ENCODE data around the gene LIN54.

Gene LIN54

GRCh38 chr4:82934441-82934840, 76.2 kb downstream of the LIN54 start:
- TF ChIP-seq TCF12 (IDR thresholded peaks at IDR 0.05; ENCODE audit: low read depth) = no peak
- TF ChIP-seq FOXM1 (IDR thresholded peaks at IDR 0.05; ENCODE audit: borderline replicate concordance, low read depth) = no peak
- no peak for TF ChIP-seq NFIC (IDR thresholded peaks at IDR 0.05)
- no peak for TF ChIP-seq REST (IDR thresholded peaks at IDR 0.05; ENCODE audit: low read depth)
- no peak for TF ChIP-seq RAD21 (IDR thresholded peaks at IDR 0.05; ENCODE audit: low read depth)
- TF ChIP-seq YY1 (IDR thresholded peaks at IDR 0.05; ENCODE audit: low read depth) = no peak
- TF ChIP-seq TAF1 (IDR thresholded peaks at IDR 0.05; ENCODE audit: low read depth) = no peak
- no peak for TF ChIP-seq CREB1 (IDR thresholded peaks at IDR 0.05; ENCODE audit: low read depth)
- TF ChIP-seq CEBPB (IDR thresholded peaks at IDR 0.05) = no peak
- TF ChIP-seq USF1 (IDR thresholded peaks at IDR 0.05) = no peak
- no peak for TF ChIP-seq ZBTB7A (IDR thresholded peaks at IDR 0.05; ENCODE audit: low read depth)

GRCh38 chr4:82930848-82931755, 79.5 kb downstream of the LIN54 start:
- no peak for TF ChIP-seq EGR1 (IDR thresholded peaks at IDR 0.05)
- TF ChIP-seq TCF12 (IDR thresholded peaks at IDR 0.05; ENCODE audit: low read depth) = no peak
- no peak for TF ChIP-seq YY1 (IDR thresholded peaks at IDR 0.05; ENCODE audit: low read depth)
- TF ChIP-seq TAF1 (IDR thresholded peaks at IDR 0.05; ENCODE audit: low read depth) = no peak
- TF ChIP-seq REST (IDR thresholded peaks at IDR 0.05; ENCODE audit: low read depth) = no peak
- no peak for TF ChIP-seq CREB1 (IDR thresholded peaks at IDR 0.05; ENCODE audit: low read depth)
- TF ChIP-seq FOXM1 (IDR thresholded peaks at IDR 0.05; ENCODE audit: borderline replicate concordance, low read depth) = no peak
- no peak for TF ChIP-seq CEBPB (IDR thresholded peaks at IDR 0.05)
- no peak for TF ChIP-seq TEAD4 (IDR thresholded peaks at IDR 0.05)

GRCh38 chr4:82921795-82922194, 88.8 kb downstream of the LIN54 start:
- TF ChIP-seq TCF12 (IDR thresholded peaks at IDR 0.05; ENCODE audit: low read depth) = no peak
- no peak for TF ChIP-seq CEBPB (IDR thresholded peaks at IDR 0.05)
- no peak for TF ChIP-seq FOXM1 (IDR thresholded peaks at IDR 0.05; ENCODE audit: borderline replicate concordance, low read depth)
- TF ChIP-seq TEAD4 (IDR thresholded peaks at IDR 0.05) = no peak
- TF ChIP-seq USF1 (IDR thresholded peaks at IDR 0.05) = no peak
- no peak for TF ChIP-seq RAD21 (IDR thresholded peaks at IDR 0.05; ENCODE audit: low read depth)
- TF ChIP-seq EGR1 (IDR thresholded peaks at IDR 0.05) = no peak
- no peak for TF ChIP-seq ZBTB7A (IDR thresholded peaks at IDR 0.05; ENCODE audit: low read depth)
- no peak for TF ChIP-seq TAF1 (IDR thresholded peaks at IDR 0.05; ENCODE audit: low read depth)
- TF ChIP-seq NFIC (IDR thresholded peaks at IDR 0.05) = no peak
- no peak for TF ChIP-seq EP300 (IDR thresholded peaks at IDR 0.05; ENCODE audit: borderline replicate concordance)
- TF ChIP-seq MAX (IDR thresholded peaks at IDR 0.05) = no peak

- TF ChIP-seq CEBPB (IDR thresholded peaks at IDR 0.05) (no peak), TAF1 (IDR thresholded peaks at IDR 0.05; ENCODE audit: low read depth) (no peak), EGR1 (IDR thresholded peaks at IDR 0.05) (no peak), REST (IDR thresholded peaks at IDR 0.05; ENCODE audit: low read depth) (no peak), MAX (IDR thresholded peaks at IDR 0.05) (no peak), FOXM1 (IDR thresholded peaks at IDR 0.05; ENCODE audit: borderline replicate concordance, low read depth) (no peak), TEAD4 (IDR thresholded peaks at IDR 0.05) (no peak), CREB1 (IDR thresholded peaks at IDR 0.05; ENCODE audit: low read depth) (no peak), NFIC (IDR thresholded peaks at IDR 0.05) (no peak), EP300 (IDR thresholded peaks at IDR 0.05; ENCODE audit: borderline replicate concordance) (no peak), ZBTB7A (IDR thresholded peaks at IDR 0.05; ENCODE audit: low read depth) (no peak), TCF12 (IDR thresholded peaks at IDR 0.05; ENCODE audit: low read depth) (no peak), YY1 (IDR thresholded peaks at IDR 0.05; ENCODE audit: low read depth) (no peak), RAD21 (IDR thresholded peaks at IDR 0.05; ENCODE audit: low read depth) (no peak)
These were observed 91.2 kb downstream of the LIN54 start for GRCh38 chr4:82919386-82919785.

Measured in Ishikawa (cell line).